GM18520 (cell line): ENCODE data around the gene RPLP2.

ENCODE experiments used
- ATAC-seq: cut with Tn5 transposase; IDR thresholded peaks from one replicate; pipeline ENCODE4 v1.9.1; 2021; ENCODE audit not compliant: unreplicated experiment

RPLP2 gene

DNA sequence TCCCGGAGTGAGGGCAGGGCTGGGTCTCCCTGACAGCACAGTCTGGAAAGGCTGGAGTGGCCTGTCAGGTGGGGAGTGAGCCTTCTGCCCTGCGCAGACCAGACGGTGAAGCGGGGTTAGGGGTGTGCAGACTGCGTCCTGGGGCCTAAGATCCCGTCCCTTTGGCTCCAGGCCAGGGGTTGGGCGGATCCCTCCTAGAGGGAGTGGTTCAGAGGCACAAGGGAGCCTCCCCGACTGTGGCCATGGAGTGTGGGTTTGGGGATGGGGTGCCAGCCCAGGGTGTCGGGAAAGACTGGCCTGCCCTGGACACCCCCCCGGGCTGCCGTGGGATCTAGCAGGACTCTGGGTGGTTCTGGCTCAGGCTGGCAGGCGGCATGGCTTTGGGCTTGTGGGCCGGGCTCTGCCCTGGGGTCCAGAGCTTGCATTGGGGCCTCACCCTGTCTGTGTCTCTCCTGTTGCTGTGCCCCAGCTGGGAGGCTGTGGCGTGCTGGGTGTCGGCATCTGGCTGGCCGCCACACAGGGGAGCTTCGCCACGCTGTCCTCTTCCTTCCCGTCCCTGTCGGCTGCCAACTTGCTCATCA lies 52.4 kb downstream of the RPLP2 start:
- ATAC-seq, result no peak
